Adrenal gland (tissue), 5 donors: Measurements from ENCODE around the gene FAT2.

Source experiments
- POLR2A ChIP-seq, 2 donors: fragments of 450-650 bp; IDR thresholded peaks; one replicate each; pipeline ENCODE4 v1.6.1; 2017; ENCODE audit warnings: antibody characterized with exemption in 2 of 2, mild to moderate bottlenecking in 2 of 2, moderate library complexity in 1 of 2
- TF ChIP-seq, protein P1 (sequence below), 6 experiments: fragments of 450-650 bp in 4 of 6; fragments of 200-600 bp in 2 of 6; sonication (generic) in 1 of 6; IDR thresholded peaks; 1 replicate in 5 of 6; 2 replicates in 1 of 6; pipeline versions ENCODE4 v1.5.1 to v1.8.0; 2016 to 2021; ENCODE audit warnings: antibody characterized with exemption in 6 of 6, mild to moderate bottlenecking in 2 of 6, moderate library complexity in 1 of 6
- donor health status: DM: no; HTN: no; CAD: no.

DNA sequence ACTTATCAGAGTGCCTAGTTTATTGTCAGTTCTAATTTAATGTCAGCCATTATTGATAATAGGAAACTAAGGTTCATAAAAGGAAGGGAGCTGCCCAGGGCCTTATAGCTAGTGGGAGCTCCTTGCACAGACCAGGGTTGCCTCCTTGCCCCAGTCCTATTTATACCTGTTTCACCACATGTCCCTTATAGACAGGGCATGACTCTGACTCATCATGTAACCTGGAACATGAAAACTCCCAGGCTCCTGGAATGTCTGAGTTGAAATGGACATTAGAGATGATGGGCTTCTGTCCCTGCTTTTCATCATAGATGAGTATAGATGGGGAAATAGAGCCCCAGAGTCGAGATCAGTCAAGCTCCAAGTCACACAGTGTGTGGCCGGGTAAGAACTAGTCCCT, 21.1 kb downstream of the FAT2 start:
- TF ChIP-seq, protein P1, sequence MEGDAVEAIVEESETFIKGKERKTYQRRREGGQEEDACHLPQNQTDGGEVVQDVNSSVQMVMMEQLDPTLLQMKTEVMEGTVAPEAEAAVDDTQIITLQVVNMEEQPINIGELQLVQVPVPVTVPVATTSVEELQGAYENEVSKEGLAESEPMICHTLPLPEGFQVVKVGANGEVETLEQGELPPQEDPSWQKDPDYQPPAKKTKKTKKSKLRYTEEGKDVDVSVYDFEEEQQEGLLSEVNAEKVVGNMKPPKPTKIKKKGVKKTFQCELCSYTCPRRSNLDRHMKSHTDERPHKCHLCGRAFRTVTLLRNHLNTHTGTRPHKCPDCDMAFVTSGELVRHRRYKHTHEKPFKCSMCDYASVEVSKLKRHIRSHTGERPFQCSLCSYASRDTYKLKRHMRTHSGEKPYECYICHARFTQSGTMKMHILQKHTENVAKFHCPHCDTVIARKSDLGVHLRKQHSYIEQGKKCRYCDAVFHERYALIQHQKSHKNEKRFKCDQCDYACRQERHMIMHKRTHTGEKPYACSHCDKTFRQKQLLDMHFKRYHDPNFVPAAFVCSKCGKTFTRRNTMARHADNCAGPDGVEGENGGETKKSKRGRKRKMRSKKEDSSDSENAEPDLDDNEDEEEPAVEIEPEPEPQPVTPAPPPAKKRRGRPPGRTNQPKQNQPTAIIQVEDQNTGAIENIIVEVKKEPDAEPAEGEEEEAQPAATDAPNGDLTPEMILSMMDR (IDR thresholded peaks at IDR 0.05), result no peak
- no peak for TF ChIP-seq POLR2A (IDR thresholded peaks at IDR 0.05)
